WTC11 (cell line): ENCODE measurements around the gene SLC35F1. TPM values are rescaled to one million over a fixed set of nuclear protein-coding genes. Genes with fewer than 3 reads are reported as not detected.

Experiments used
- AFF4 ChIP-seq: sonication (generic); formaldehyde crosslinking; IDR thresholded peaks from 2 replicates; pipeline ENCODE4 v1.8.1; 2023; ENCODE audit warnings: mild to moderate bottlenecking, missing genetic modification reagents, borderline replicate concordance
- CDX4 ChIP-seq: fragments of 250-450 bp; sonication (Bioruptor Pico); IDR thresholded peaks from 2 replicates; pipeline ENCODE4 v1.9.0; 2021; ENCODE audit warnings: moderate library complexity, mild to moderate bottlenecking, inconsistent platforms, borderline replicate concordance
- CREB1 ChIP-seq: sonication (generic); formaldehyde crosslinking; IDR thresholded peaks from 2 replicates; pipeline ENCODE4 v1.8.0; 2023; ENCODE audit warnings: mild to moderate bottlenecking, missing genetic modification reagents
- E2F4 ChIP-seq: sonication (generic); formaldehyde crosslinking; IDR thresholded peaks from 2 replicates; pipeline ENCODE4 v1.8.1; 2022; ENCODE audit warnings: low read depth, mild to moderate bottlenecking, moderate library complexity, missing genetic modification reagents, borderline replicate concordance
- FOXJ3 ChIP-seq: sonication (generic); formaldehyde crosslinking; IDR thresholded peaks from 2 replicates; pipeline ENCODE4 v1.9.0; 2021; ENCODE audit warnings: missing genetic modification reagents, mild to moderate bottlenecking, borderline replicate concordance
- FOXP4 ChIP-seq: sonication (generic); formaldehyde crosslinking; IDR thresholded peaks from 2 replicates; pipeline ENCODE4 v1.8.0; 2022; ENCODE audit warnings: mild to moderate bottlenecking, missing genetic modification reagents
- JAZF1 ChIP-seq: fragments of 250-450 bp; sonication (Bioruptor Pico); IDR thresholded peaks from 2 replicates; pipeline ENCODE4 v1.9.0; 2021; ENCODE audit warnings: moderate library complexity, mild to moderate bottlenecking, inconsistent platforms
- KAT7 ChIP-seq: sonication (generic); formaldehyde crosslinking; IDR thresholded peaks from 2 replicates; pipeline ENCODE4 v1.8.1; 2023; ENCODE audit warnings: missing genetic modification reagents, mild to moderate bottlenecking, borderline replicate concordance
- MYBL2 ChIP-seq: sonication (generic); formaldehyde crosslinking; IDR thresholded peaks from 2 replicates; pipeline ENCODE4 v1.8.1; 2023; ENCODE audit warnings: mild to moderate bottlenecking, moderate library complexity, missing genetic modification reagents
- SMAD4 ChIP-seq: sonication (generic); formaldehyde crosslinking; IDR thresholded peaks from 2 replicates; pipeline ENCODE4 v1.8.0; 2022; ENCODE audit warnings: mild to moderate bottlenecking, missing genetic modification reagents
- SP1 ChIP-seq: sonication (generic); formaldehyde crosslinking; conservative IDR thresholded peaks from 2 replicates; pipeline ENCODE4 v1.8.1; 2022; ENCODE audit warnings: missing genetic modification reagents
- TCF7 ChIP-seq: sonication (generic); formaldehyde crosslinking; IDR thresholded peaks from 2 replicates; pipeline ENCODE4 v1.8.0; 2022; ENCODE audit warnings: mild to moderate bottlenecking, low read depth, missing genetic modification reagents, moderate library complexity
- ZBTB21 ChIP-seq: sonication (generic); formaldehyde crosslinking; IDR thresholded peaks from 2 replicates; pipeline ENCODE4 v1.8.1; 2023; ENCODE audit warnings: mild to moderate bottlenecking, missing genetic modification reagents, borderline replicate concordance
- ZNF219 ChIP-seq: sonication (generic); formaldehyde crosslinking; IDR thresholded peaks from 2 replicates; pipeline ENCODE4 v1.8.0; 2023; ENCODE audit warnings: missing genetic modification reagents, mild to moderate bottlenecking, borderline replicate concordance
- ZNF396 ChIP-seq: fragments of 250-450 bp; sonication (Bioruptor Pico); IDR thresholded peaks from 2 replicates; pipeline ENCODE4 v1.8.0; 2021; ENCODE audit warnings: mild to moderate bottlenecking, moderate library complexity, borderline replicate concordance
- ZNF416 ChIP-seq: fragments of 250-450 bp; sonication (Bioruptor Pico); IDR thresholded peaks from 2 replicates; pipeline ENCODE4 v1.9.0; 2021; ENCODE audit warnings: mild to moderate bottlenecking, inconsistent platforms
- ZNF423 ChIP-seq: fragments of 250-450 bp; sonication (Bioruptor Pico); IDR thresholded peaks from 2 replicates; pipeline ENCODE4 v2.1.2; 2022; ENCODE audit warnings: mild to moderate bottlenecking, moderate library complexity
- total RNA-seq: library from RNA; stranded (reverse); gene quantifications from 3 replicates; pipeline ENCODE4 v1.2.3, GENCODE V29; 2021
- TF ChIP-seq, protein P1 (sequence below): fragments of 200-600 bp; IDR thresholded peaks from 2 replicates; pipeline ENCODE4 v1.8.0; 2022; ENCODE audit warnings: antibody characterized with exemption
- TF ChIP-seq, protein P2 (sequence below): sonication (generic); formaldehyde crosslinking; IDR thresholded peaks from 2 replicates; pipeline ENCODE4 v1.8.1; 2022; ENCODE audit warnings: mild to moderate bottlenecking, moderate library complexity, missing genetic modification reagents
- TF ChIP-seq, protein P3 (sequence below): fragments of 250-450 bp; sonication (Bioruptor Pico); IDR thresholded peaks from 2 replicates; pipeline ENCODE4 v1.8.0; 2021; ENCODE audit warnings: mild to moderate bottlenecking
- TF ChIP-seq, protein P4 (sequence below): fragments of 250-450 bp; sonication (Bioruptor Pico); IDR thresholded peaks from 2 replicates; pipeline ENCODE4 v1.9.0; 2021; ENCODE audit warnings: mild to moderate bottlenecking

The SLC35F1 gene
- total RNA-seq, 1 experiment from 2014 or later, result 11.0 TPM

GRCh38 chr6:117908246-117909068 lies 1.4 kb downstream of the SLC35F1 start (continued):
- TF ChIP-seq, protein P1, sequence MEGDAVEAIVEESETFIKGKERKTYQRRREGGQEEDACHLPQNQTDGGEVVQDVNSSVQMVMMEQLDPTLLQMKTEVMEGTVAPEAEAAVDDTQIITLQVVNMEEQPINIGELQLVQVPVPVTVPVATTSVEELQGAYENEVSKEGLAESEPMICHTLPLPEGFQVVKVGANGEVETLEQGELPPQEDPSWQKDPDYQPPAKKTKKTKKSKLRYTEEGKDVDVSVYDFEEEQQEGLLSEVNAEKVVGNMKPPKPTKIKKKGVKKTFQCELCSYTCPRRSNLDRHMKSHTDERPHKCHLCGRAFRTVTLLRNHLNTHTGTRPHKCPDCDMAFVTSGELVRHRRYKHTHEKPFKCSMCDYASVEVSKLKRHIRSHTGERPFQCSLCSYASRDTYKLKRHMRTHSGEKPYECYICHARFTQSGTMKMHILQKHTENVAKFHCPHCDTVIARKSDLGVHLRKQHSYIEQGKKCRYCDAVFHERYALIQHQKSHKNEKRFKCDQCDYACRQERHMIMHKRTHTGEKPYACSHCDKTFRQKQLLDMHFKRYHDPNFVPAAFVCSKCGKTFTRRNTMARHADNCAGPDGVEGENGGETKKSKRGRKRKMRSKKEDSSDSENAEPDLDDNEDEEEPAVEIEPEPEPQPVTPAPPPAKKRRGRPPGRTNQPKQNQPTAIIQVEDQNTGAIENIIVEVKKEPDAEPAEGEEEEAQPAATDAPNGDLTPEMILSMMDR, result no peak
- TF ChIP-seq MYBL2 (CRISPR knock-in tag), result no peak
- TF ChIP-seq AFF4, result no peak
- TF ChIP-seq FOXJ3, result no peak
- TF ChIP-seq CREB1 (CRISPR knock-in tag), result 0 out of 2 replicates have a peak, but pooled peaks have one; percentile 40
- TF ChIP-seq, protein P2, sequence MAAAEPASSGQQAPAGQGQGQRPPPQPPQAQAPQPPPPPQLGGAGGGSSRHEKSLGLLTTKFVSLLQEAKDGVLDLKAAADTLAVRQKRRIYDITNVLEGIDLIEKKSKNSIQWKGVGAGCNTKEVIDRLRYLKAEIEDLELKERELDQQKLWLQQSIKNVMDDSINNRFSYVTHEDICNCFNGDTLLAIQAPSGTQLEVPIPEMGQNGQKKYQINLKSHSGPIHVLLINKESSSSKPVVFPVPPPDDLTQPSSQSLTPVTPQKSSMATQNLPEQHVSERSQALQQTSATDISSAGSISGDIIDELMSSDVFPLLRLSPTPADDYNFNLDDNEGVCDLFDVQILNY, result 0 out of 2 replicates have a peak, but pooled peaks have one; percentile 54
- TF ChIP-seq SMAD4, result no peak
- no peak for TF ChIP-seq ZNF416
- TF ChIP-seq, protein P3, sequence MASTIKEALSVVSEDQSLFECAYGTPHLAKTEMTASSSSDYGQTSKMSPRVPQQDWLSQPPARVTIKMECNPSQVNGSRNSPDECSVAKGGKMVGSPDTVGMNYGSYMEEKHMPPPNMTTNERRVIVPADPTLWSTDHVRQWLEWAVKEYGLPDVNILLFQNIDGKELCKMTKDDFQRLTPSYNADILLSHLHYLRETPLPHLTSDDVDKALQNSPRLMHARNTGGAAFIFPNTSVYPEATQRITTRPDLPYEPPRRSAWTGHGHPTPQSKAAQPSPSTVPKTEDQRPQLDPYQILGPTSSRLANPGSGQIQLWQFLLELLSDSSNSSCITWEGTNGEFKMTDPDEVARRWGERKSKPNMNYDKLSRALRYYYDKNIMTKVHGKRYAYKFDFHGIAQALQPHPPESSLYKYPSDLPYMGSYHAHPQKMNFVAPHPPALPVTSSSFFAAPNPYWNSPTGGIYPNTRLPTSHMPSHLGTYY (CRISPR knock-in tag), result no peak
- TF ChIP-seq E2F4 (CRISPR knock-in tag), result no peak
- TF ChIP-seq, protein P4, sequence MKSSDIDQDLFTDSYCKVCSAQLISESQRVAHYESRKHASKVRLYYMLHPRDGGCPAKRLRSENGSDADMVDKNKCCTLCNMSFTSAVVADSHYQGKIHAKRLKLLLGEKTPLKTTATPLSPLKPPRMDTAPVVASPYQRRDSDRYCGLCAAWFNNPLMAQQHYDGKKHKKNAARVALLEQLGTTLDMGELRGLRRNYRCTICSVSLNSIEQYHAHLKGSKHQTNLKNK, result no peak
- TF ChIP-seq SP1, result no peak; the same call in 1 of the 2 replicates
- TF ChIP-seq FOXP4 (CRISPR knock-in tag), result no peak
- no peak for TF ChIP-seq CDX4 (CRISPR knock-in tag)
- no peak for TF ChIP-seq ZNF423
- TF ChIP-seq ZBTB21 (CRISPR knock-in tag), result no peak
- TF ChIP-seq ZNF396, result no peak
- TF ChIP-seq JAZF1 (CRISPR knock-in tag), result no peak
- TF ChIP-seq KAT7 (CRISPR knock-in tag), result no peak
- TF ChIP-seq ZNF219, result no peak
- no peak for TF ChIP-seq TCF7 (CRISPR knock-in tag)
